Lower leg skin (tissue), 4 donors: Measurements from ENCODE around the gene CDK15. TPM values are rescaled to one million over a fixed set of nuclear protein-coding genes. Genes with fewer than 3 reads are reported as not detected.

Experiments
- DNase-seq, 2 donors: peaks; one replicate each; pipeline ENCODE4 v3.0.0-alpha.2; 2019; ENCODE audit warnings: low spot score in 2 of 2
- H3K4me3 ChIP-seq: fragments of 200-600 bp; sonication (generic); 2 replicates; pipeline ENCODE4 v1.5.1; 2017; ENCODE audit warnings: mild to moderate bottlenecking, low read depth; ENCODE audit not compliant: poor library complexity, severe bottlenecking
- POLR2A ChIP-seq, 2 donors: fragments of 450-650 bp; IDR thresholded peaks; one replicate each; pipeline ENCODE4 v1.6.1; 2016 to 2017; ENCODE audit warnings: antibody characterized with exemption in 2 of 2, mild to moderate bottlenecking in 1 of 2, moderate library complexity in 1 of 2
- WGBS, 2 donors: methylation state at CpG; one replicate each; pipeline ENCODE4 v1.1.5; 2018; 5-methylcytosine and 5-hydroxymethylcytosine counted together
- intact Hi-C: fragments of 100-400 bp; cut with DNase I; formaldehyde crosslinking; loops from one replicate; pipeline ENCODE4 v1.15.0; 2023; ENCODE audit warnings: low total_unique reads
- total RNA-seq, 4 donors: library from RNA; depleted of rRNA; stranded (reverse); fragments of >200 nt; gene quantifications; one replicate each; pipeline ENCODE4 v1.1.0, GENCODE V29; 2016
- TF ChIP-seq, protein P1 (sequence below), 3 donors: fragments of 450-650 bp; IDR thresholded peaks; one replicate each; pipeline ENCODE4 v1.5.1; 2016; ENCODE audit warnings: antibody characterized with exemption in 3 of 3, mild to moderate bottlenecking in 3 of 3, moderate library complexity in 2 of 3

CDK15 gene
- total RNA-seq, 4 donors from 2014 or later: 0.27 to 0.91 (median 0.38) TPM

DNA sequence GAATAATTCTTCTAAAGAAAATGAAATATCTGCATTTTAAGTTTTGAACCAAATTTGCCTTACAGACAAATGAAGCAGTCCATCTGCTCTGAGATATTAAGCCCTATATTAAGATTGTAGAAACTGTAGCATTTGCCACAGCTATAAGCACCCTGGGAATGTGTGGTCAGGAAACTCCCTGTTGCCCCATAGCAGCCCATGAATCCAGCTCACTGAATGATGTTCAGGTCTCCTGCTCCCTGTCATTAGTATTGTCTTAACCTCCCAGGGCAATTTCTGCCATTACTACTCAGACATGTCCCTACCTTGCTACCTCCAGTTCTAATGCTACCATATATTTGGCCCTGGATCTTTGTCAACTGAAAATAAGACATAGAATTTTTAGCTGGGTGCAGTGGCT, 41.1 kb downstream of the CDK15 start:
- DNase-seq: no peak
- no peak overlapping the region for H3K4me3 ChIP-seq
- TF ChIP-seq, protein P1, sequence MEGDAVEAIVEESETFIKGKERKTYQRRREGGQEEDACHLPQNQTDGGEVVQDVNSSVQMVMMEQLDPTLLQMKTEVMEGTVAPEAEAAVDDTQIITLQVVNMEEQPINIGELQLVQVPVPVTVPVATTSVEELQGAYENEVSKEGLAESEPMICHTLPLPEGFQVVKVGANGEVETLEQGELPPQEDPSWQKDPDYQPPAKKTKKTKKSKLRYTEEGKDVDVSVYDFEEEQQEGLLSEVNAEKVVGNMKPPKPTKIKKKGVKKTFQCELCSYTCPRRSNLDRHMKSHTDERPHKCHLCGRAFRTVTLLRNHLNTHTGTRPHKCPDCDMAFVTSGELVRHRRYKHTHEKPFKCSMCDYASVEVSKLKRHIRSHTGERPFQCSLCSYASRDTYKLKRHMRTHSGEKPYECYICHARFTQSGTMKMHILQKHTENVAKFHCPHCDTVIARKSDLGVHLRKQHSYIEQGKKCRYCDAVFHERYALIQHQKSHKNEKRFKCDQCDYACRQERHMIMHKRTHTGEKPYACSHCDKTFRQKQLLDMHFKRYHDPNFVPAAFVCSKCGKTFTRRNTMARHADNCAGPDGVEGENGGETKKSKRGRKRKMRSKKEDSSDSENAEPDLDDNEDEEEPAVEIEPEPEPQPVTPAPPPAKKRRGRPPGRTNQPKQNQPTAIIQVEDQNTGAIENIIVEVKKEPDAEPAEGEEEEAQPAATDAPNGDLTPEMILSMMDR (IDR thresholded peaks at IDR 0.05): no peak
- no peak for TF ChIP-seq POLR2A (IDR thresholded peaks at IDR 0.05)
- intact Hi-C loops: no loop called here

DNA sequence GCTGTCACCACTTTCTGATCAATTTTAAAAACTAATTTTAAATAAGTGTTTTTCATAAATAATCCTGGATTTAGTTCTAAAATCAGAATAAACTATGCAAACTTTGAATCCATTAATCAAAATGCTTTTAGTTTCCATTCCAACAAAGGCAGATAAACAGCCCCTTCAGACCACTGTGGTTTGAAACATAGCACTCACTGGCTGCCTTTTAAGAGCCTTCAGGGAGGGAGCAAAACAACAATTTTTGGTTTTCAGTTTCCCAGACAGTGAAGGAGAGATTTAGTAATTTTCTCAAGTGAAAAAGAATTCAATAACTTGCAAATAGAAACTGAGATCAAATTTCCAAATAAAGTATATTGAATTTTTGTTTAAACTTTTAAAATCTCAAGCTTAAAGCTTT, 46.1 kb downstream of the CDK15 start:
- H3K4me3 ChIP-seq: no peak overlapping the region
- intact Hi-C loops: no loop called here
- DNase-seq: no peak
- TF ChIP-seq, protein P1 (IDR thresholded peaks at IDR 0.05): no peak

DNA sequence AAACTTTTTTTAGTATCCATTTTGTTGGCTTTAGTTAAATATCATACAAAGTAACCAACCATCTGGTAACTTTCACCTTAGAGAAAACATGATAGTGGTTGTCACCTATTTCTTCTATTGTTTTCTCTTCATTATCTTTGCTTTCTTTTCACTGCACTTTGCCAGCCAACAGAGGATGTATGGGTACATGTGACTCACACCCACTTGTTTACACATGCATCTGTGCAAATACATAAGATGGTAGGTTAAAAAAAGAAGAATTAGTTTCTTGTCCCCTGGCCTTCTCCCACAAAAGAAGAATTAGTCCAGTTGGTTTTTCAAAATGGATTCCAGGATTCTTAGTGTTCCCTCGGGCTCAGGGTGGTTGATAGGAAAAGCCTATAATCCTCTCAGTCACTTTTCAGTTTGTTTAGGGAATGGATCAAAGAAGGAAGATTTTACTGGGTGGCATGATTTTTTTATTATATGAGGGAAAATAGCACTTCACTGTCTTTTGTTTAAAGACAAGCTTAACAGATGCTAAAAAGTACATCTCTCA, 46.6 kb downstream of the CDK15 start:
- 94 to 100% methylated on average over 1 of the region's 1 CpG for WGBS, 2 donors
- intact Hi-C loops: no loop called here
- no peak for DNase-seq
- no peak for TF ChIP-seq POLR2A (IDR thresholded peaks at IDR 0.05)
- TF ChIP-seq, protein P1 (IDR thresholded peaks at IDR 0.05): no peak
- no peak overlapping the region for H3K4me3 ChIP-seq

DNA sequence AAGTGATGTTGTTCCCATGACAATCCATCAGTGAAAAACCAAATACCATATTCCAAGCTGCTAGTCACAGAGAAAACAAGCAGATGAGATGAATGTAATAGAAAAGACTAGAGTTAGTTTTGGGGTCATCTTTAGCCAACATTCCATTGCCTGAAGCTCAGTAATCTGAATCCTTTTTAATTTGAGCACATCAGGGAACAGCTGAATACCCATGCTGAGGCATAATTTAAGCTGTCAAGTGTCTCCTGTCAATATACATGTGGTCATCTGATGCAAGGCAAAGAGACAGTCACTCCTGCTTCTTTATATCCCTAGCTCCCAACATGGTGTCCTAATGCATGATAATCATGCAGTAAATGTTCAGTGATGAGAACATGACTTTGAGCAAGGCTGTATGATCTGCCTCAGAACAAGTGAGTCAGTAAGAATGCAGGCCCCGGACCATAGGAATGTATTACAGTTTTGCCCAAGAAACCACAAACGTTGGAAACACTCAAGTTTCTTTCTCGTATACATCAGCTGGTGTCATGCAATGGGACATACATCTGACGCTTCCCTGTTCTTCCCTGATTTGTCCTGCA, 48.0 kb downstream of the CDK15 start:
- TF ChIP-seq POLR2A (IDR thresholded peaks at IDR 0.05): no peak
- TF ChIP-seq, protein P1 (IDR thresholded peaks at IDR 0.05): no peak
- intact Hi-C loops: no loop called here
- no peak for DNase-seq
- no peak overlapping the region for H3K4me3 ChIP-seq
- 74 to 88% methylated on average over 4 of the region's 4 CpGs for WGBS, 2 donors

DNA sequence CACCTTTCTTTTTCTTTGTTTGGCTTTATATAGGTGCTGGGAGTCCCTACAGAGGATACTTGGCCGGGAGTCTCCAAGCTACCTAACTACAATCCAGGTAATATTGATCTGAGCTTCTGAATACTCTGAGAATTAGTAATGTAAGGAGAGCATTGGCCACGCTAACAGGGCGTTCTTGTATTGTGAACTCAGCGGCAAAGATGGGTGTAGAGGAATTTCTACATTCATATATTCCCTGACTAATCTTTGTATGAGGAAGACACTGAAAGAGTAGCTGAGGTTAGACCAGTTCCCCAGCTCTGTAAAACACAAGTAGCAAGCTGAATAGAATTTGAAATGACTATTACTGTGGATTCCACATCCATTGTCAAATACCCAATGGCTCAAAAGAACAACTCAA, 48.5 kb downstream of the CDK15 start:
- intact Hi-C loops: no loop called here
- no peak for TF ChIP-seq POLR2A (IDR thresholded peaks at IDR 0.05)
- TF ChIP-seq, protein P1 (IDR thresholded peaks at IDR 0.05): no peak
- no peak for DNase-seq
- H3K4me3 ChIP-seq: no peak overlapping the region
- 86 to 93% methylated on average over 4 of the region's 4 CpGs for WGBS, 2 donors

DNA sequence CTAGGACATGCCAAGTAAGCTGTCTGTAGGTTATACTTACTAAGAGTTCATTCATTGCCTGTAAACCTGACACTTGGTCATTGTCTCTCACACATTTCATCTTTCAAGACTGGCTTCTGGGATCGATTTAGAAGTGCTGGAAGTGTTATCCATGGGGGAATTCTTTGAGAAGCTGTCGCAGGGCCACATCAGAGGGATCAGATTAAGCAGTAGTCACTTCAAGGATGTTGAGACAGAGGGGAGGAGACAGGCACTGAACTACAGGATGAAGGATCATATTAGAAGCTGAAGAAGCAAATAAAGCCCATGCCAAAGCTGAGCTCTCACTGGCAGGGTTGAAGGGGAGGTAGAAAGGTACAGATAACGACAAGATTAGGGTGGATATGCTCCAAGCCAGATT, 49.0 kb downstream of the CDK15 start:
- H3K4me3 ChIP-seq: no peak overlapping the region
- TF ChIP-seq POLR2A (IDR thresholded peaks at IDR 0.05): no peak
- TF ChIP-seq, protein P1 (IDR thresholded peaks at IDR 0.05): no peak
- intact Hi-C loops: no loop called here
- 83 to 88% methylated on average over 3 of the region's 3 CpGs for WGBS, 2 donors
- DNase-seq: no peak
